IMR-90 (cell line): ENCODE measurements around the gene NPLOC4. TPM values are rescaled to one million over a fixed set of nuclear protein-coding genes. Genes with fewer than 3 reads are reported as not detected.

Experiments used
- ATAC-seq: fragments of 200-7000 bp; cut with Tn5 transposase; 2 replicates; pipeline ENCODE4 v1.9.1; 2020; ENCODE audit warnings: low read depth, mild to moderate bottlenecking, moderate library complexity
- BruUV-seq: library from RNA; stranded (reverse); fragments of 400-500 nt; replicated peaks from 2 replicates; lab custom pipeline; 2021; lab: Mats Ljungman, UMichigan
- CTCF ChIA-PET: fragments of 300-600 bp; formaldehyde crosslinking; extraction: SDS; loops from one replicate; lab custom pipeline; 2021; ENCODE audit warnings: antibody characterized with exemption; lab: Yijun Ruan, JAX
- POLR2A ChIA-PET: fragments of 300-600 bp; sonication (Branson Sonifier 250); formaldehyde crosslinking; loops from one replicate; lab custom pipeline; 2022; ENCODE audit warnings: antibody characterized with exemption; ENCODE audit not compliant: unreplicated experiment; lab: Charles Lee
- DNase-seq: peaks from one replicate; pipeline ENCODE4 v3.0.0; 2013
- H2AFZ ChIP-seq: replicated peaks from 2 replicates; pipeline ENCODE3; 2013; ENCODE audit warnings: low read length, mild to moderate bottlenecking; ENCODE audit not compliant: poor library complexity
- H2AK5ac ChIP-seq: 2 replicates; pipeline ENCODE4 v1.6.1; 2013; ENCODE audit warnings: low read depth, low read length, inconsistent platforms
- H2AK9ac ChIP-seq: replicated peaks from 2 replicates; pipeline ENCODE3; 2013; ENCODE audit warnings: mild to moderate bottlenecking, low read depth, low read length, moderate library complexity; ENCODE audit not compliant: poor library complexity
- H2BK120ac ChIP-seq: 2 replicates; pipeline ENCODE4 v1.6.1; 2013; ENCODE audit warnings: low read depth, low read length, inconsistent platforms
- H2BK15ac ChIP-seq: 3 replicates; pipeline ENCODE4 v1.6.1; 2013; ENCODE audit warnings: low read depth, low read length, inconsistent platforms
- H2BK20ac ChIP-seq: 2 replicates; pipeline ENCODE4 v1.6.1; 2013; ENCODE audit warnings: low read depth, mild to moderate bottlenecking, inconsistent platforms, low read length, moderate library complexity
- H2BK5ac ChIP-seq: 2 replicates; pipeline ENCODE4 v1.6.1; 2013; ENCODE audit warnings: mild to moderate bottlenecking, low read depth, low read length, inconsistent platforms; ENCODE audit not compliant: poor library complexity, severe bottlenecking
- H3K14ac ChIP-seq: replicated peaks from 2 replicates; pipeline ENCODE4 v1.6.1; 2013; ENCODE audit warnings: low read depth, low read length, inconsistent platforms
- H3K18ac ChIP-seq: 2 replicates; pipeline ENCODE4 v1.6.1; 2013; ENCODE audit warnings: low read depth, low read length, control low read depth
- H3K23ac ChIP-seq: 2 replicates; pipeline ENCODE4 v1.6.1; 2013; ENCODE audit warnings: low read depth, low read length, inconsistent platforms
- H3K27ac ChIP-seq: 2 replicates; pipeline ENCODE4 v1.5.1; 2013; ENCODE audit warnings: mild to moderate bottlenecking, control low read depth, low read length; ENCODE audit not compliant: insufficient read depth
- H3K27me3 ChIP-seq: 2 replicates; pipeline ENCODE4 v1.6.1; 2013; ENCODE audit warnings: low read length; ENCODE audit not compliant: control insufficient read depth, insufficient read depth
- H3K36me3 ChIP-seq: 2 replicates; pipeline ENCODE4 v1.6.1; 2013; ENCODE audit warnings: low read length, mixed read lengths; ENCODE audit not compliant: control insufficient read depth, insufficient read depth
- H3K4ac ChIP-seq: 2 replicates; pipeline ENCODE4 v1.6.1; 2013; ENCODE audit warnings: low read depth, low read length, inconsistent platforms
- H3K4me1 ChIP-seq: 2 replicates; pipeline ENCODE4 v1.6.1; 2013; ENCODE audit warnings: low read length, mixed read lengths; ENCODE audit not compliant: control insufficient read depth, insufficient read depth
- H3K4me2 ChIP-seq: 2 replicates; pipeline ENCODE4 v1.6.1; 2013; ENCODE audit warnings: low read depth, mild to moderate bottlenecking, control low read depth, low read length, moderate library complexity
- H3K4me3 ChIP-seq: 2 replicates; pipeline ENCODE4 v1.5.1; 2013; ENCODE audit warnings: low read depth, mild to moderate bottlenecking, control low read depth, low read length, moderate library complexity; ENCODE audit not compliant: insufficient read depth
- H3K56ac ChIP-seq: 2 replicates; pipeline ENCODE4 v1.6.1; 2013; ENCODE audit warnings: low read length, inconsistent platforms; ENCODE audit not compliant: insufficient read depth; ENCODE audit errors: extremely low read depth
- H3K79me1 ChIP-seq, 2 experiments: 2 replicates each; pipeline ENCODE4 v1.6.1; 2013; ENCODE audit warnings: low read length in 2 of 2, inconsistent platforms in 1 of 2, low read depth in 1 of 2
- H3K9ac ChIP-seq: 2 replicates; pipeline ENCODE4 v1.6.1; 2013; ENCODE audit warnings: low read depth, low read length, control low read depth
- H3K9me1 ChIP-seq: 2 replicates; pipeline ENCODE4 v1.6.1; 2013; ENCODE audit warnings: low read length, inconsistent platforms; ENCODE audit not compliant: insufficient read depth
- H3K9me3 ChIP-seq: 2 replicates; pipeline ENCODE4 v1.6.1; 2013; ENCODE audit warnings: low read length; ENCODE audit not compliant: control insufficient read depth, insufficient read depth
- H4K20me1 ChIP-seq: 2 replicates; pipeline ENCODE4 v1.6.1; 2013; ENCODE audit warnings: low read length, inconsistent platforms; ENCODE audit not compliant: insufficient read depth
- H4K5ac ChIP-seq: 2 replicates; pipeline ENCODE4 v1.6.1; 2013; ENCODE audit warnings: mild to moderate bottlenecking, low read depth, low read length, control low read depth
- H4K8ac ChIP-seq, 2 experiments: 2 replicates each; pipeline ENCODE4 v1.6.1; 2013; ENCODE audit warnings: low read depth in 2 of 2, low read length in 2 of 2, control low read depth in 1 of 2, inconsistent platforms in 1 of 2
- H4K91ac ChIP-seq: 2 replicates; pipeline ENCODE4 v1.6.1; 2013; ENCODE audit warnings: low read depth, low read length, inconsistent platforms; ENCODE audit not compliant: insufficient read depth
- ELK1 ChIP-seq: fragments of 150-350 bp; IDR thresholded peaks from 2 replicates; pipeline ENCODE4 v1.6.1; 2016; ENCODE audit warnings: low read depth, mild to moderate bottlenecking, low read length, moderate library complexity, borderline replicate concordance
- MAFK ChIP-seq: IDR thresholded peaks from 2 replicates; pipeline ENCODE4 v1.6.1; 2012; ENCODE audit warnings: low read depth, low read length, improper control_type of control experiment
- MAZ ChIP-seq: IDR thresholded peaks from 2 replicates; pipeline ENCODE4 v1.6.1; 2012; ENCODE audit warnings: low read depth, mild to moderate bottlenecking, low read length, improper control_type of control experiment, moderate library complexity, borderline replicate concordance
- WGBS, 2 experiments: methylation state at CpG; one replicate each; pipeline versions ENCODE4 v1.1.5 to v1.1.7; 2013; ENCODE audit warnings: missing lambda C conversion rate in 2 of 2; ENCODE audit not compliant: insufficient read length in 1 of 2; ENCODE audit errors: extremely low coverage in 2 of 2; 5-methylcytosine and 5-hydroxymethylcytosine counted together
- dilution Hi-C: fragments of 300-500 bp; cut with HindIII; formaldehyde crosslinking; loops from one replicate; pipeline ENCODE4 v1.14.3; 2018; ENCODE audit warnings: low sequenced_read_pairs; ENCODE audit not compliant: unreplicated experiment
- in situ Hi-C: fragments of 300-500 bp; cut with MboI; formaldehyde crosslinking; loops from 3 replicates; pipeline ENCODE4 v1.14.3; 2019; ENCODE audit warnings: low sequenced_read_pairs, inconsistent platforms, mixed read lengths
- intact Hi-C: fragments of 100-400 bp; cut with micrococcal nuclease; formaldehyde crosslinking; loops from 2 replicates; pipeline ENCODE4 v1.10.0; 2022
- polyA plus RNA-seq, 3 experiments: library from polyadenylated mRNA; depleted of rRNA; stranded (reverse); fragments of >200 nt; gene quantifications; 2 replicates each; pipeline ENCODE4 v1.2.3, GENCODE V29; 2012; ENCODE audit warnings: low replicate concordance in 1 of 3
- total RNA-seq: library from RNA; depleted of rRNA; stranded (reverse); fragments of >200 nt; gene quantifications from 2 replicates; pipeline ENCODE4 v1.2.3, GENCODE V29; 2012

Gene NPLOC4
- total and polyA plus RNA-seq, 2 of the 4 experiments (the other 2 are of a cell fraction): 70.4 to 78.3 TPM

- TF ChIP-seq ELK1: no peak
These were observed 108.1 kb downstream of the NPLOC4 start (continued) for GRCh38 chr17:81528651-81529436.

- CTCF ChIA-PET: no interaction called here
- WGBS, 2 experiments: 44% methylated on average over 18 of the region's 20 CpGs; no CpG with 5 or more reads in 1 of the 2 experiments
- intact Hi-C loops: no loop called here
- peaks cover 3% of the 10 kb centered on the region; the same call in 1 of the 2 replicates for H3K4me1 ChIP-seq
- TF ChIP-seq MAFK (no peak), MAZ (no peak)
- H3K36me3 ChIP-seq: no peaks in the 10 kb centered on the region
- ATAC-seq (no peak), DNase-seq (no peak)
- no peak overlapping the region for H3K14ac ChIP-seq
- H2AK5ac ChIP-seq: no peak overlapping the region
- no peak overlapping the region for H2BK5ac ChIP-seq
- H3K27me3 ChIP-seq: peaks cover 9% of the 10 kb centered on the region
- peaks cover 11% of the 10 kb centered on the region for H4K20me1 ChIP-seq
- no peak overlapping the region for H3K23ac ChIP-seq
- no peaks in the 10 kb centered on the region for H3K79me1 ChIP-seq
- no peaks in the 10 kb centered on the region for H3K9me3 ChIP-seq
- H2BK120ac ChIP-seq: no peak overlapping the region
- no peak overlapping the region for H2BK15ac ChIP-seq
- H3K18ac ChIP-seq: no peak overlapping the region
- no peak overlapping the region for H3K27ac ChIP-seq
- no peak overlapping the region for H3K4me2 ChIP-seq
- no peak overlapping the region for H4K5ac ChIP-seq
- no peak overlapping the region for H2AFZ ChIP-seq
- no TSS peak for BruUV-seq
- H3K56ac ChIP-seq: no peak overlapping the region
- H3K4ac ChIP-seq: no peak overlapping the region
- no peak overlapping the region for H2BK20ac ChIP-seq
- H4K8ac ChIP-seq: no peak overlapping the region
- H2AK9ac ChIP-seq: no peak overlapping the region
- POLR2A ChIA-PET: no interaction called here
- no peak overlapping the region for H3K9ac ChIP-seq
- no peak overlapping the region for H3K4me3 ChIP-seq
- no peaks in the 10 kb centered on the region for H3K9me1 ChIP-seq
- dilution Hi-C loops: no loop called here
- in situ Hi-C loops: no loop called here
- H4K91ac ChIP-seq: no peak overlapping the region
These were observed 108.6 kb downstream of the NPLOC4 start for GRCh38 chr17:81528384-81528650.
